T-helper 22 cell (primary cell): Measurements from ENCODE around the gene SNRK.

Source experiments
- DNase-seq: peaks from one replicate; pipeline ENCODE4 v3.0.0-alpha.2; 2020; ENCODE audit warnings: low read depth

Gene SNRK

DNA sequence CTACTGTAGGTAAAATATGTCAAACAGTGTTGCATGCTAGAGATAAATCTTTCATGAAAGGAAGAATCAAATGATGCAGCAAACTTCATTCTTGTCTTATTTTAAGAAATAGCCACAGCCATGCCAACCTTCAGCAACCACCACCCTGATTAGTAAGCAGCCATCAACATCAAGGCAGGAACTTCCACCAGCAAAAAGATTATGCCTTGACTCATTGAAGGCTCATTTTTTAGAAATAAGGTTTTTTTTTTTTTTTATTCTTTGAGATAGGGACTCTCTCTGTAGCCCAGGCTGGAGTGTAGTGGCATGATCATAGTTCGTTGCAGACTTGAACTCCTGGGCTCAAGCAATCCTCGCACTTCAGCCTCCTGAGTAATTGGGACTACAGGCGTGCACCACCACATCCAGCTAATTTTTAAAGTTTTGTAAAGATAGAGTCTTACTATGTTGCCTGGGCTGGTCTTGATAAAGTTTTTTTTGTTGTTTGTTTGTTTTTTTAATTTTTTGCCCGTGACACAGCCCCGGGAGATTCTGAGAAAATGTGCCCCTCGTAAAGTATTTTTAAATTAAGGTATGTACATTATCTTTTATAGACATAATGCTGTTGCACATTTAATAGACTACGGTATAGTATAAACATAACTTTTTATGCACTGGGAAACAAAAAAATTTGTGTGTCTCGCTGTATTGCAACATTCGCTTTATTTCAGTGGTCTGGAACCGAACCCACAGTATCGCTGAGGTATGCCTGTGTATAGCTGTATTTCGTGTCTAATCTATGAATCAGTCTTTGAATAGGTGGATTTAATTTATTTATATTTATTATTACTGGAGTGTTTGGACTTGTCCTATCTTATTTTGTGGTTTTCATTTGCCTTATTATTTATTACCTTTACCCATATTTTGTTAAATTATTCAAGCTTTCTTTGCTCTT is 23.3 kb downstream of the SNRK start:
- no peak for DNase-seq

DNA sequence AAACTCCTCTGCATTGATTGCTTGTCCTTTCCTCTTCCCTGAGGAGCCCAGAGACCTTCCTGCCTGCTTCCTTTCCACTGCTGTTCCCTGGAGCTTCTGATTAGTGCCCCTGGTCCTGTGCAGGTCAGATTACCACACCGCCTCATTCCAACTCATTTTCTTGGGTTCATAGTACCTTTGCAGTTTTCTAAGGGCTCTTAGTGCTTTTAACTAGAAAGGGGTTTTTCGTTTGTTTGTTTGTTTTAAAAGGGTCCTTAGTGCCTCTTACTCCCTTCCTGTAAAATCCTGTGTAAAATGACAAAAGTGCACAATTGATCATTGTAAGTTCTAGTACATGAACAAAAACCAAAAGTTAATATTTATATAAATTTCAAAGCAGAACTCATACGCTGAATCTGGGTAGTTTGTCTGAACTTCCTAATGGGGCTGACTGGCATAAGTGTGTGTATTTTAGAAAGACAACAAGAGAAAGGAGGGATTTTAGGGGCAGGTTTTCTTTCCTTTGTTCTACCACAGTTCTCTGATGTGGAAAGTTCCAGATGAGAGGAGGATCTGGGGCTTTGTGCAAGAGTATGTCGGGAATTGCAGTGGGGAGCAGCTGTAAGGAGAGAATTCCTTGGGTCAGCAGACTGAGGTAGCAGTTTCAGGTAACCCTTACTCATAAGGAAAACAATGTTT is 30.6 kb downstream of the SNRK start:
- DNase-seq: no peak

DNA sequence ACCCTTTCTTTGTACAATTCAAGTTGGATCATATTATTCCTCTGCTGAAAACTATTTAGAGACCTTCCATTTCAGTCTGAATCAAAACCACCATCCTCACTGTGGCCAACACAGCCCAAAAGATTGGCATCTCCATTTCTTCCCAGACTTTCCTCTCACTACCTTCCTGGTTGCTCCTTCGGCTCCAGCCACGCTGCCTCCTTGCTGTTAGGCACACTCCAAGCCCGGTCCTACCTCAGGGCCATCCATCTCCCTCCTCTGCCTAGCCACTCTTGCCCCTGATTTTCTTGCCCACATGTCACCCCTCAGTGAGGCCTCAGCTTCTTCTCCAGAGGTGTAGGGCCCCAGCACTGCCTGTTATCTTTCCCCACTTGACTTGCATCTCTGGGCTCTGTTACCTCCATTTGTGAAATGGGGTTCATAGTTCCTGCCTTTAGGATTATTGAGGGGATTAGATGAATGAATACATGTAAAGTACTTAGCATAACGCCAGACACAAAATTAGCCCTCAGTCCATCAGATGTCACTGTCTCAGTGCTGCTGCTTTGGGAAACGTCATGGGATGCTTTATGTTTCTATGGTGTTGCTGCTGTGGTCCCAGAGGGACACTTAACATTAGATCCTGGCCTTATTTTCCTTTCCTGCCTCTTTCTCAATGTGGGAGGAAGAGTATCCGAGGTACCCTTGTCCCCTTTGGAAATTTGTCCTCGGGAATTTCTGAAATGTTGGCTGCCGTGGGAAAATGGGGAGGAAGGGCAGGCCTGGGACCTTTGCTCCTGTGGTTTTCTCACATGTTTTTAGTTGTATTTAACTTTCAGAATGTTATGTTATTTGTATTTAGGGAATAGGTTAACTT is 31.3 kb downstream of the SNRK start:
- DNase-seq: no peak

- no peak for DNase-seq
Observed at GRCh38 chr3:43319376-43319775, 33.0 kb downstream of the SNRK start.

DNA sequence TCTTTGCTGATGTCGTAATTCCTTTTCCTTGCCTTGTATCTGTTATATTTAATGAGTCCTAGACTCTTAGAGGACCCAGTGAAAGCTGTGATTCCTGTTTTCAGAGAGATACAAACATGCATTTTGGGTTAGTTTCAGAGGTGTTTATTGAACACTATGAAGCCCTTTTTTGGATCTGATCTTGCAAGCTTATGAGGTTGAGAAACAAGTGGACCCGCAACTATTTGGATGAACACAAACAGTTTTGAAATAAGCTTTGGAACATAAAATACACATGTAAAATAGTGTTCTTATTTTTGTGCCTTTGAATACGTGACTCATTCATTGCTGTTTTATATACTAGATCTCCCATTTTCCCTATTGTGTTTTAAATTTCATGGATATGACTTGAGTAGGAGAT is 33.5 kb downstream of the SNRK start:
- no peak for DNase-seq

- no peak for DNase-seq
Observed at GRCh38 chr3:43320288-43320687, 33.9 kb downstream of the SNRK start.

DNA sequence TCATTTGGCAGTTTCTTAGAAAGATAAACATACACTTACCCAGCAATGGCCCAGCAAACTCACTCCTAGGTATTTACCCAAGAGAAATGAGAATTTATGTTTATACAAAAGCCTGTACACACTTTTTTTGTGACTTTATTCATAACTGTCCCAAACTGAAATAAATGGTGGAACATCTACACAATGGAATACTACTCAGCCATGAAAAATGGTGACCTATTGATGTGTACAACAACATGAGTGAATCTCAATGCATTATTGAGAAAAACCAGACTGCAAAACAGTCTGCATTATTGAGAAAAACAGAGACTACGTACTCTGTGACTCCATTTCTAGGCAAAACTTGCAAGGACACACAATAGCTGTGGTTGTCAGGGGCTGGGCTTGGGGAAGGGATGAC is 37.2 kb downstream of the SNRK start:
- no peak for DNase-seq

GRCh38 chr3:43326891-43327581 is 40.7 kb downstream of the SNRK start:
- DNase-seq: no peak

GRCh38 chr3:43327582-43327979 is 41.2 kb downstream of the SNRK start:
- DNase-seq: no peak

- no peak for DNase-seq
Observed at GRCh38 chr3:43328653-43329052, 42.3 kb downstream of the SNRK start.

DNA sequence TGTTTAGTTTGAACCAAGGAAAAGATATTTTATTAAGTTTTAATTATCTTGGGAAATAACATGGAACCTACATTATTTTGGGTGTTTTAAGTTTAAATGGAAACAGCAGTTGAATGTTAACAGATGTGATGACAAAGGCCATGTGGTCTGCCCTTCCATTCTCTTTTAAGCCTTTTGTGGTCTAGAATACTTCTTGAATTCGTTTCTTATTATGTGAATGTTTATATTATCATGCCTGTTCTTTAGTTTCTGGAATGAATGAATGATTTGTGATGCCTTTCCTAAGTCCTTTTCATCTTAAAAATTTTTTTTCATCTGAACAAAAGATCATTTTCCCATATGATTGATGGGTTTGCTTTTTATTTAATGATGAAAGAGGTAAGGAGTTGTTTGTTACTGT is 44.6 kb downstream of the SNRK start:
- no peak for DNase-seq

GRCh38 chr3:43331381-43331780 is 45.0 kb downstream of the SNRK start:
- no peak for DNase-seq

DNA sequence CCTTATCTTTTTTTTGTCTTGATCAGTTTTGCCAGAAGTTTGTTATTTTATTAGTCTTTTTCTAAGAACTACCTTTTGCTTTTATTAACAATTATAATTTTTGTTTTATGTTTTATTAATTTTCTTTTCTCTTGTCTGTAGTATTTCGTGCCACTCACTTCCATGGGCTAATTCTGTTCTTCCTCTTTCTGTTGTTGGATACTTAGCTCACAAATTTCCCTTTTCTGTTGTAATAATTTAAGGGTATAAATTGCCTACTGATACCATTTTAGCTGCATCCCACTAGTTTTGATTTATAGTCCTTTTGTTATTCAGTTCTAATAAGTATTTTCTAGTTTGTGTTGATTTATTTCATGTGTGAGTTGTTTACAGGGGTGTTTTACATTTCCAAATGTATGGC is 48.6 kb downstream of the SNRK start:
- DNase-seq: no peak

- DNase-seq: no peak
Observed at GRCh38 chr3:43335799-43336198, 49.5 kb downstream of the SNRK start.

- no peak for DNase-seq
Observed at GRCh38 chr3:43338295-43338694, 52.0 kb downstream of the SNRK start.

DNA sequence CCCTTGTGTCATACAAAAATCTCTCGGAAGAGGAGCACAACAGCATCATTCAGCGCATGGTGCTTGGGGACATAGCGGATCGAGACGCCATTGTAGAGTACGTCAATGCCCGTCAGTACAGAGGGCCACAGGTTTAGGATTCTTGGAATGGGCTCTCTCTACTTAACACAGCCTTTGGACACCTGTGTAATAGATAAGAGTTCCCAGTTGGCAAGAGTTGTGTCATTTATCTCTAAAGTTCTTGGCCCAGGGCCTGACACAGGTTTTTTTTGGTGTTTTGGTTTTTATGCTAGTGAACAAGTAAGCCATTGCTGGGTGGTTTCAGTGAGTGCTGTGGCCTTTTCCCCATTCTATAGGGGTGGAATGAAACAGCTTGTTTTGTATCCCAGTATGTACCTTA is 54.1 kb downstream of the SNRK start:
- no peak for DNase-seq

- DNase-seq: no peak
Observed at GRCh38 chr3:43341788-43342187, 55.4 kb downstream of the SNRK start.

DNA sequence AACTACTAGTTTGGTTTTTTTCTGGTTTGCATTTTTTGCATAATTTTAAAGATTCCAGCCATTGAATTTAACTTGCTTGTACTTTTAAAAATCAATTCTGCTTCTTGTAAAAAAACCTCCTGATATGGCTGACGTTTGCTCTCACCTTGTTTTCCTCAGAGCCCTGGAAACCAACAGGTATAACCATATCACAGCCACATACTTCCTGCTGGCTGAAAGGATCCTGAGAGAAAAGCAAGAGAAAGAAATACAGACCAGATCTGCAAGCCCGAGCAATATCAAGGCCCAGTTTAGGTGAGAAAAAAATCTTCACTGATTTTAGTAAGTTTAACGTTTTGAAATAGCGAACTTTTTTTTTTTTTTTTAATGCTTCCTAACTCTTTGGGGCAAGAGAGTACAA is 56.8 kb downstream of the SNRK start:
- DNase-seq: no peak

DNA sequence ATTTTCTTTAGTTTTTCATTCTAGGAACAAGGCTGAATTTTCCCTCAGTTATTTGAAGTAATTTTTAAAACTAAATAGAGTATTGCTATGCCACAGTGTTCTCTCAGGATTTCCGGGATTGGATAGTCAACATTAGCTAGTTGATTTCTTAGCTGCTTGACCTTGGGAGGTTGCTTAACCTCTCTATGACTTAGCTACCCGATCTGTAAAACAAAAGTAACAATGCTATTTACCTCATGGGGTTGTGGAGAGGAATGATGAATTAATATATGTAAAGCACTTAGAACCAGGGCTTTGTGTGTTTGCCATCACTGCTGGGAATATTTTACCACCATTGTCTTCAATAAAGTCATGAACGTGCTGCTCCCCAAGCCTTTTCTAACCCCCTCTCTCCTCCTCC is 57.5 kb downstream of the SNRK start:
- no peak for DNase-seq

- DNase-seq: no peak
Observed at GRCh38 chr3:43344520-43344919, 58.2 kb downstream of the SNRK start.

- no peak for DNase-seq
Observed at GRCh38 chr3:43345246-43345645, 58.9 kb downstream of the SNRK start.

DNA sequence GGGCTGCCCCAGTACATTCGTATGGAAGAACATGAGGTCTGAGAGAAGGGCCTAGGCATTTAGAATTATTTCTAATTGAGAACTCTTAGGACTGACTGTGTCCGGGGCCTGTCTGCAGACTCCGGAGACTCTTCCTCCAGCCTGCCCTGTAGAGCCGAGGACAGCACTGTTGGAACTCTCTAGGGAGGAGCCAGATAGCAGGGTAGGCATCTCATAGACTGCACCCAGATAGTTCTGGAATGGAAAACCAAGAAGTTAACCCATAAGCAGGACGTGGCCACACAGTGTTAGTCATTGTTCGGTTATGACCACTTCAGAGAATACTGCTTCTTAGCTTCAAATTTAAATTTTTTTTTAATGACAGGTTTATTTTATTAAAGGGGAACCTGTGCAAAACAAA is 59.5 kb downstream of the SNRK start:
- no peak for DNase-seq
